HG03135 (cell line): ENCODE results near the gene RAPH1.

Source experiments
- ATAC-seq: cut with Tn5 transposase; IDR thresholded peaks from one replicate; pipeline ENCODE4 v1.9.1; 2021; ENCODE audit warnings: mild to moderate bottlenecking, moderate library complexity; ENCODE audit not compliant: unreplicated experiment

RAPH1 gene

GRCh38 chr2:203535078-203535783 is at the start of gene RAPH1:
RAPH1 (minus strand) TSS chr2:203535301; CDS start chr2:203495353, 39,948 bp downstream.
- no peak for ATAC-seq

GRCh38 chr2:203584784-203585183 is 49.7 kb upstream of the RAPH1 start:
- ATAC-seq = no peak

GRCh38 chr2:203583701-203584100 is 48.6 kb upstream of the RAPH1 start:
- ATAC-seq = no peak

GRCh38 chr2:203583084-203583695 is 48.1 kb upstream of the RAPH1 start:
- ATAC-seq = no peak

GRCh38 chr2:203582468-203582867 is 47.4 kb upstream of the RAPH1 start:
- ATAC-seq = no peak

- no peak for ATAC-seq
Measured at GRCh38 chr2:203580844-203581243, 45.7 kb upstream of the RAPH1 start.

GRCh38 chr2:203579730-203580129 is 44.6 kb upstream of the RAPH1 start:
- ATAC-seq = no peak

- ATAC-seq = peak; percentile 88
Measured at GRCh38 chr2:203578759-203579643, 43.9 kb upstream of the RAPH1 start.

GRCh38 chr2:203574824-203575223 is 39.7 kb upstream of the RAPH1 start:
- no peak for ATAC-seq

- no peak for ATAC-seq
Measured at GRCh38 chr2:203572316-203572715, 37.2 kb upstream of the RAPH1 start.

GRCh38 chr2:203569677-203570316 is 34.7 kb upstream of the RAPH1 start:
- ATAC-seq = no peak

GRCh38 chr2:203567691-203568090 is 32.6 kb upstream of the RAPH1 start:
- no peak for ATAC-seq

- no peak for ATAC-seq
Measured at GRCh38 chr2:203566161-203566560, 31.1 kb upstream of the RAPH1 start.

GRCh38 chr2:203565076-203565475 is 30.0 kb upstream of the RAPH1 start:
- no peak for ATAC-seq

- ATAC-seq = no peak
Measured at GRCh38 chr2:203562268-203562667, 27.2 kb upstream of the RAPH1 start.

GRCh38 chr2:203559641-203560040 is 24.5 kb upstream of the RAPH1 start:
- ATAC-seq = no peak

- ATAC-seq = no peak
Measured at GRCh38 chr2:203553784-203554183, 18.7 kb upstream of the RAPH1 start.

GRCh38 chr2:203551778-203552177 is 16.7 kb upstream of the RAPH1 start:
- no peak for ATAC-seq

- ATAC-seq = no peak
Measured at GRCh38 chr2:203550266-203550665, 15.2 kb upstream of the RAPH1 start.

GRCh38 chr2:203549406-203549805 is 14.3 kb upstream of the RAPH1 start:
- no peak for ATAC-seq

GRCh38 chr2:203548887-203549286 is 13.8 kb upstream of the RAPH1 start:
- no peak for ATAC-seq
